Coronary artery (tissue), 2 donors: ENCODE results near the gene FFAR1.

Experiments used
- DNase-seq: peaks from one replicate; pipeline ENCODE4 v3.0.0-alpha.2; 2017; ENCODE audit warnings: low spot score
- H3K27ac ChIP-seq, 2 donors: fragments of 200-600 bp; sonication (generic); one replicate each; pipeline ENCODE4 v1.5.1; 2016 to 2019
- H3K4me3 ChIP-seq: fragments of 200-600 bp; sonication (generic); 2 replicates; pipeline ENCODE4 v1.5.1; 2016; ENCODE audit warnings: mild to moderate bottlenecking, moderate library complexity
- CTCF ChIP-seq: fragments of 200-600 bp; sonication (generic); IDR thresholded peaks from one replicate; pipeline ENCODE4 v1.5.1; 2019; ENCODE audit warnings: antibody characterized with exemption

The FFAR1 gene

GRCh38 chr19:35347930-35348298 is 212 bp downstream of the FFAR1 start:
- TF ChIP-seq CTCF: no peak
- peak; percentile 22 for DNase-seq
- no peak overlapping the region for H3K4me3 ChIP-seq
- H3K27ac ChIP-seq: no peak overlapping the region

GRCh38 chr19:35348911-35349611 is 1.4 kb downstream of the FFAR1 start:
- DNase-seq: peak; percentile 50
- no peak for TF ChIP-seq CTCF
- Histone ChIP-seq H3K4me3 (no peak overlapping the region), H3K27ac (no peak overlapping the region)

- Histone ChIP-seq H3K27ac (no peak overlapping the region), H3K4me3 (no peak overlapping the region)
- no peak for TF ChIP-seq CTCF
- DNase-seq: peak; percentile 55
Observed at GRCh38 chr19:35349614-35350521, 2.2 kb downstream of the FFAR1 start.

GRCh38 chr19:35350591-35350990 is 2.9 kb downstream of the FFAR1 start:
- H3K4me3 ChIP-seq: no peak overlapping the region
- no peak overlapping the region for H3K27ac ChIP-seq
- DNase-seq: no peak
- TF ChIP-seq CTCF: no peak

- no peak for TF ChIP-seq CTCF
- no peak for DNase-seq
- Histone ChIP-seq H3K4me3 (no peak overlapping the region), H3K27ac (no peak overlapping the region)
Observed at GRCh38 chr19:35351411-35352176, 3.9 kb downstream of the FFAR1 start.

- no peak for DNase-seq
- H3K27ac ChIP-seq: no peak overlapping the region
- no peak overlapping the region for H3K4me3 ChIP-seq
- TF ChIP-seq CTCF: no peak
Observed at GRCh38 chr19:35352177-35352447, 4.4 kb downstream of the FFAR1 start.
